SK-N-SH (cell line): ENCODE results near the gene APOF. TPM values are rescaled to one million over a fixed set of nuclear protein-coding genes. Genes with fewer than 3 reads are reported as not detected.
"Not testable (repeated sequence)": the region's sequence is repeated elsewhere in the genome, so short reads cannot be mapped to it uniquely, and the experiment has no call there.

Source experiments
- CTCF ChIA-PET: fragments of 300-600, 350-600 bp; formaldehyde crosslinking; extraction: SDS; loops from one replicate; lab custom pipeline; 2021; lab: Yijun Ruan, JAX
- POLR2A ChIA-PET: fragments of 350-600 bp; sonication (Branson Sonifier 250); formaldehyde crosslinking; extraction: SDS; loops from one replicate; lab custom pipeline; 2020; ENCODE audit warnings: antibody characterized with exemption, inconsistent platforms; lab: Yijun Ruan, JAX
- DNase-seq: peaks from one replicate; pipeline ENCODE4 v3.0.0; 2012
- H2AFZ ChIP-seq: fragments of 200-600 bp; sonication (generic); 2 replicates; pipeline ENCODE4 v1.8.1; 2016; ENCODE audit warnings: antibody characterized with exemption, mild to moderate bottlenecking, low read depth
- H3F3A ChIP-seq: fragments of 200-600 bp; sonication (generic); replicated peaks from 2 replicates; pipeline ENCODE3; 2016; ENCODE audit warnings: antibody characterized with exemption, mild to moderate bottlenecking; ENCODE audit not compliant: insufficient read depth
- H3K27ac ChIP-seq, 2 experiments: fragments of 200-500 bp in 1 of 2; fragments of 200-600 bp in 1 of 2; sonication (Bioruptor generic) in 1 of 2; sonication (generic), shearing (Covaris generic) in 1 of 2; 2 replicates each; pipeline versions ENCODE4 v1.5.1 to v1.6.1; 2014 to 2016; ENCODE audit warnings: low read depth in 2 of 2, inconsistent platforms in 1 of 2, low read length in 1 of 2, mild to moderate bottlenecking in 1 of 2, mixed read lengths in 1 of 2
- H3K27me3 ChIP-seq: fragments of 200-600 bp; sonication (generic), shearing (Covaris generic); 2 replicates; pipeline ENCODE4 v1.6.1; 2016; ENCODE audit warnings: mixed run types; ENCODE audit not compliant: insufficient read depth
- H3K36me3 ChIP-seq, 2 experiments: fragments of 200-500 bp in 1 of 2; fragments of 200-600 bp in 1 of 2; sonication (Bioruptor generic) in 1 of 2; sonication (generic) in 1 of 2; replicated peaks in 1 of 2; 2 replicates each; pipeline versions ENCODE3 to v1.5.1; 2014 to 2016; ENCODE audit warnings: low read length in 1 of 2, mild to moderate bottlenecking in 1 of 2; ENCODE audit not compliant: insufficient read depth in 2 of 2, control insufficient read depth in 1 of 2
- H3K4me1 ChIP-seq, 2 experiments: fragments of 200-500 bp in 1 of 2; fragments of 200-600 bp in 1 of 2; sonication (Bioruptor generic) in 1 of 2; sonication (generic), shearing (Covaris generic) in 1 of 2; 2 replicates each; pipeline versions ENCODE4 v1.5.1 to v1.6.1; 2014 to 2016; ENCODE audit warnings: low read depth in 1 of 2, low read length in 1 of 2, mixed run types in 1 of 2; ENCODE audit not compliant: insufficient read depth in 2 of 2, control insufficient read depth in 1 of 2
- H3K4me2 ChIP-seq: fragments of 200-600 bp; sonication (generic), shearing (Covaris generic); 2 replicates; pipeline ENCODE4 v1.6.1; 2017; ENCODE audit warnings: mixed run types
- H3K4me3 ChIP-seq, 2 experiments: fragments of 200-500 bp in 1 of 2; fragments of 200-600 bp in 1 of 2; sonication (Bioruptor generic) in 1 of 2; sonication (generic), shearing (Covaris generic) in 1 of 2; 2 replicates each; pipeline versions ENCODE4 v1.5.1 to v1.8.1; 2014 to 2016; ENCODE audit warnings: low read depth in 2 of 2, inconsistent platforms in 1 of 2, low read length in 1 of 2, mild to moderate bottlenecking in 1 of 2, mixed read lengths in 1 of 2, moderate library complexity in 1 of 2
- H3K79me2 ChIP-seq: fragments of 200-600 bp; sonication (generic); 2 replicates; pipeline ENCODE4 v1.8.1; 2017; ENCODE audit warnings: mild to moderate bottlenecking; ENCODE audit not compliant: insufficient read depth
- H3K9ac ChIP-seq: fragments of 200-600 bp; sonication (generic); 2 replicates; pipeline ENCODE4 v1.6.1; 2017; ENCODE audit warnings: mixed run types
- H3K9me2 ChIP-seq: fragments of 200-600 bp; sonication (generic); 2 replicates; pipeline ENCODE4 v1.6.1; 2017; ENCODE audit warnings: mixed run types
- H3K9me3 ChIP-seq: fragments of 200-600 bp; sonication (generic); 2 replicates; pipeline ENCODE4 v1.6.1; 2017; ENCODE audit warnings: mixed run types, mild to moderate bottlenecking, moderate library complexity
- H4K20me1 ChIP-seq: fragments of 200-600 bp; sonication (generic); 2 replicates; pipeline ENCODE4 v1.6.1; 2017; ENCODE audit warnings: mild to moderate bottlenecking, mixed run types; ENCODE audit not compliant: insufficient read depth
- CHD2 ChIP-seq: fragments of 150-350 bp; IDR thresholded peaks from 2 replicates; pipeline ENCODE4 v1.6.1; 2018; ENCODE audit warnings: low read length; ENCODE audit not compliant: partially characterized antibody
- ELF1 ChIP-seq: IDR thresholded peaks from 2 replicates; pipeline ENCODE4 v1.4.0; 2012
- EP300 ChIP-seq, 2 experiments: IDR thresholded peaks; 2 replicates each; pipeline versions ENCODE4 v1.4.0 to v1.6.1; 2012; ENCODE audit warnings: borderline replicate concordance in 1 of 2, low read depth in 1 of 2, low read length in 1 of 2
- FOXJ3 ChIP-seq: sonication (generic); formaldehyde crosslinking; IDR thresholded peaks from 2 replicates; pipeline ENCODE4 v1.5.1; 2020; ENCODE audit warnings: mild to moderate bottlenecking, missing genetic modification reagents
- FOXM1 ChIP-seq: IDR thresholded peaks from 2 replicates; pipeline ENCODE4 v1.4.0; 2012; ENCODE audit warnings: low read depth, mild to moderate bottlenecking
- GABPA ChIP-seq: IDR thresholded peaks from 2 replicates; pipeline ENCODE4 v1.4.0; 2012; ENCODE audit warnings: low read depth, mild to moderate bottlenecking
- GATA2 ChIP-seq: sonication (generic); formaldehyde crosslinking; IDR thresholded peaks from 2 replicates; pipeline ENCODE4 v1.5.0; 2020; ENCODE audit warnings: mild to moderate bottlenecking, missing genetic modification reagents
- JUND ChIP-seq: IDR thresholded peaks from 2 replicates; pipeline ENCODE4 v1.4.0; 2012
- MEF2A ChIP-seq: IDR thresholded peaks from 2 replicates; pipeline ENCODE4 v1.4.0; 2012; ENCODE audit warnings: low read depth, borderline replicate concordance
- NFIC ChIP-seq: IDR thresholded peaks from 2 replicates; pipeline ENCODE4 v1.4.0; 2012; ENCODE audit warnings: borderline replicate concordance
- POLR2AphosphoS5 ChIP-seq: IDR thresholded peaks from 2 replicates; pipeline ENCODE4 v1.6.1; 2012; ENCODE audit warnings: low read depth, low read length
- RAD21 ChIP-seq: IDR thresholded peaks from 2 replicates; pipeline ENCODE4 v1.6.1; 2012; ENCODE audit warnings: mild to moderate bottlenecking, low read length
- RCOR1 ChIP-seq: fragments of 150-350 bp; IDR thresholded peaks from 2 replicates; pipeline ENCODE4 v1.6.1; 2017; ENCODE audit warnings: antibody characterized with exemption, low read length
- RXRA ChIP-seq: IDR thresholded peaks from 2 replicates; pipeline ENCODE4 v1.4.0; 2012; ENCODE audit warnings: low read depth, mild to moderate bottlenecking, borderline replicate concordance
- SIN3A ChIP-seq: IDR thresholded peaks from 2 replicates; pipeline ENCODE4 v1.6.1; 2012; ENCODE audit warnings: low read depth, mild to moderate bottlenecking, low read length, moderate library complexity, borderline replicate concordance
- SMC3 ChIP-seq: IDR thresholded peaks from 2 replicates; pipeline ENCODE4 v1.6.1; 2012; ENCODE audit warnings: low read depth, low read length, improper control_type of control experiment
- TAF1 ChIP-seq: IDR thresholded peaks from 2 replicates; pipeline ENCODE4 v1.6.1; 2012; ENCODE audit warnings: low read depth, mild to moderate bottlenecking, low read length, moderate library complexity, borderline replicate concordance
- TEAD4 ChIP-seq: IDR thresholded peaks from 2 replicates; pipeline ENCODE4 v1.4.0; 2012; ENCODE audit warnings: mild to moderate bottlenecking, borderline replicate concordance; ENCODE audit not compliant: insufficient read depth
- WGBS: methylation state at CpG from one replicate; pipeline ENCODE4 v1.1.6; 2017; ENCODE audit warnings: low lambda C conversion rate; 5-methylcytosine and 5-hydroxymethylcytosine counted together
- polyA plus RNA-seq, 3 experiments: library from polyadenylated mRNA; depleted of rRNA; stranded (reverse); fragments of >200 nt; gene quantifications; 2 replicates each; pipeline ENCODE4 v1.2.3, GENCODE V29; 2012
- TF ChIP-seq, protein P1 (sequence below): IDR thresholded peaks from 2 replicates; pipeline ENCODE4; 2012
- TF ChIP-seq, protein P2 (sequence below): fragments of 150-350 bp; IDR thresholded peaks from 2 replicates; pipeline ENCODE4 v1.6.1; 2017; ENCODE audit warnings: antibody characterized with exemption, low read length, low read depth, borderline replicate concordance
- TF ChIP-seq, protein P3 (sequence below): IDR thresholded peaks from 2 replicates; pipeline ENCODE4 v1.4.0; 2012; ENCODE audit warnings: low read depth

Gene APOF
- polyA plus RNA-seq, 1 of the 3 experiments (the other 2 are of a cell fraction) = not detected

DNA sequence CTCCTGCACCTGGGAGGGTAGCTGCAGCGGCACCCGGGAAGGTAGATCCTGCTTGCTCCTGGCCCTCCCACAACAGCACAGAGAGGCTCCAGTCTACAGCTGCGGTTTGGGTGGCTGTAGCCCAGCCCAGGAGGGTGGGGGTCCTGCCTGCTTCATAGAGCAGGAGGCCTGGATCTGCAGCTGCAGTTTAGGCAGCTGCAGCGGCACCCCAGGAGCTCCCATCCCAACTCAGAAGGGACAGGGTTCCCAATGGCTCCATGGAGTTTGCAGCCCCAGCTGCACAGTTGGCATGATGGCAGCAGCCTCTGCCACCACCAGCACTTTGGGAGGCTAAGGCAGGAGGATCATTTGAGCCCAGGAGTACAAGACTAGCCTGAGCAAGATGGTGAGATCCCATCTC, 48.1 kb upstream of the APOF start:
- H3K79me2 ChIP-seq = no peaks in the 10 kb centered on the region
- ChIA-PET POLR2A (no interaction called here), CTCF (interaction anchor here (1.2 kb wide), 1 partner anchor 51 kb away, joined by 7 read pairs; the partner anchor contains the start of gene STAT2)
- peaks cover 0 to 6% of the 10 kb centered on the region in 2 experiments for H3K36me3 ChIP-seq
- H3K4me3 ChIP-seq = no peak overlapping the region
- H3K9ac ChIP-seq = no peak overlapping the region
- H3K27ac ChIP-seq = no peak overlapping the region
- no peaks in the 10 kb centered on the region for H3K9me3 ChIP-seq
- H3F3A ChIP-seq = no peaks in the 10 kb centered on the region
- no peaks in the 10 kb centered on the region for H4K20me1 ChIP-seq
- no CpG with 5 or more reads among the region's 4 CpGs for WGBS
- TF ChIP-seq ELF1 (no peak), SMC3 (no peak), NFIC (no peak), JUND (no peak), POLR2AphosphoS5 (no peak), MEF2A (no peak), SIN3A (no peak), RAD21 (no peak), TEAD4 (no peak), GABPA (no peak), RXRA (no peak), EP300 (IDR thresholded peaks at IDR 0.05; ENCODE audit: borderline replicate concordance in 1 of 2, low read depth in 1 of 2, low read length in 1 of 2) (no peak), CHD2 (no peak), FOXM1 (no peak), TAF1 (no peak), GATA2 (CRISPR knock-in tag) (no peak)
- TF ChIP-seq, protein P1, sequence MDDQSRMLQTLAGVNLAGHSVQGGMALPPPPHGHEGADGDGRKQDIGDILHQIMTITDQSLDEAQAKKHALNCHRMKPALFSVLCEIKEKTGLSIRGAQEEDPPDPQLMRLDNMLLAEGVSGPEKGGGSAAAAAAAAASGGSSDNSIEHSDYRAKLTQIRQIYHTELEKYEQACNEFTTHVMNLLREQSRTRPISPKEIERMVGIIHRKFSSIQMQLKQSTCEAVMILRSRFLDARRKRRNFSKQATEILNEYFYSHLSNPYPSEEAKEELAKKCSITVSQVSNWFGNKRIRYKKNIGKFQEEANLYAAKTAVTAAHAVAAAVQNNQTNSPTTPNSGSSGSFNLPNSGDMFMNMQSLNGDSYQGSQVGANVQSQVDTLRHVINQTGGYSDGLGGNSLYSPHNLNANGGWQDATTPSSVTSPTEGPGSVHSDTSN = no peak
- TF ChIP-seq, protein P2, sequence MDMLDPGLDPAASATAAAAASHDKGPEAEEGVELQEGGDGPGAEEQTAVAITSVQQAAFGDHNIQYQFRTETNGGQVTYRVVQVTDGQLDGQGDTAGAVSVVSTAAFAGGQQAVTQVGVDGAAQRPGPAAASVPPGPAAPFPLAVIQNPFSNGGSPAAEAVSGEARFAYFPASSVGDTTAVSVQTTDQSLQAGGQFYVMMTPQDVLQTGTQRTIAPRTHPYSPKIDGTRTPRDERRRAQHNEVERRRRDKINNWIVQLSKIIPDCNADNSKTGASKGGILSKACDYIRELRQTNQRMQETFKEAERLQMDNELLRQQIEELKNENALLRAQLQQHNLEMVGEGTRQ = no peak
- no peak for DNase-seq
- no peaks in the 10 kb centered on the region for H3K9me2 ChIP-seq
- H2AFZ ChIP-seq = no peak overlapping the region
- H3K4me1 ChIP-seq = no peaks in the 10 kb centered on the region; a peak in 1 of 4 replicates
- no peaks in the 10 kb centered on the region for H3K27me3 ChIP-seq
- H3K4me2 ChIP-seq = no peak overlapping the region

DNA sequence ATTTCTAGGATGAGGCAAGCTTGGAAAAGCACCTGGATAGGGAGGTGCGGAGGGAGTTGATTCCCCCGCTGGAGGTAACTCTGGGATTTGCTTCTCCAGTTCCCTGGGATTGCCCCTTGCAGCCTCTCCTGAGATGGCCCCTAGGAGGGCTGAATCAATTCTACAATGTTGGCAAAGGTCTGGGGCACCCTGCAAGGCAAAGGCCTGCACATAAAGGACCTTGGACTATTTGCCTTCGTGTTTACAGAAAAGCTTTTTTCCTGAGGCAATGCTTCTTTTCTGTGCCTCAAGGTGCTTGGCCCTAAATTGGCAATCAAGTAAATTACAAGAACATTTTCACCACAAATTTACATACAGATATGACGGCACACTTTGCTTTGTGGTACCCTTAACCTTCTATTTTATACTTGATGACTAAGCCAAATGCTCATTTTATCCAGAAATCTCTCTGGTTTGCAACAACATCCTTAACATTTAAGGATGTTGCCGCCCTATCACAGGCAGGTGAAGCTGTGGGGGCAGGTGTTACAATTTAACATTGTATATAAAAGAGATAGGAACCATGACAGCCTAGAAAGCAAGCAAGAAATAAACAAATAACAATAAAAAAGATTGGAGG, 46.3 kb upstream of the APOF start:
- Histone ChIP-seq H3K9ac (no peak overlapping the region), H3K9me2 (no peaks in the 10 kb centered on the region), H3K4me2 (no peak overlapping the region), H3K9me3 (no peaks in the 10 kb centered on the region), H4K20me1 (no peaks in the 10 kb centered on the region), H3K4me1 (no peaks in the 10 kb centered on the region; a peak in 1 of 4 replicates), H3K4me3 (no peak overlapping the region), H2AFZ (no peak overlapping the region), H3K36me3 (peaks cover 0 to 2% of the 10 kb centered on the region in 2 experiments), H3K27me3 (no peaks in the 10 kb centered on the region), H3K79me2 (no peaks in the 10 kb centered on the region), H3F3A (no peaks in the 10 kb centered on the region), H3K27ac (no peak overlapping the region)
- TF ChIP-seq RXRA (no peak), TEAD4 (no peak), EP300 (IDR thresholded peaks at IDR 0.05; ENCODE audit: borderline replicate concordance in 1 of 2, low read depth in 1 of 2, low read length in 1 of 2) (no peak), FOXJ3 (CRISPR knock-in tag) (no peak), RCOR1 (no peak), GATA2 (CRISPR knock-in tag) (no peak), ELF1 (no peak)
- TF ChIP-seq, protein P3, sequence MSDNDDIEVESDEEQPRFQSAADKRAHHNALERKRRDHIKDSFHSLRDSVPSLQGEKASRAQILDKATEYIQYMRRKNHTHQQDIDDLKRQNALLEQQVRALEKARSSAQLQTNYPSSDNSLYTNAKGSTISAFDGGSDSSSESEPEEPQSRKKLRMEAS = no peak
- DNase-seq = no peak
- ChIA-PET CTCF (no interaction called here), POLR2A (no interaction called here)
- WGBS = 81% methylated on average over 5 of the region's 5 CpGs

DNA sequence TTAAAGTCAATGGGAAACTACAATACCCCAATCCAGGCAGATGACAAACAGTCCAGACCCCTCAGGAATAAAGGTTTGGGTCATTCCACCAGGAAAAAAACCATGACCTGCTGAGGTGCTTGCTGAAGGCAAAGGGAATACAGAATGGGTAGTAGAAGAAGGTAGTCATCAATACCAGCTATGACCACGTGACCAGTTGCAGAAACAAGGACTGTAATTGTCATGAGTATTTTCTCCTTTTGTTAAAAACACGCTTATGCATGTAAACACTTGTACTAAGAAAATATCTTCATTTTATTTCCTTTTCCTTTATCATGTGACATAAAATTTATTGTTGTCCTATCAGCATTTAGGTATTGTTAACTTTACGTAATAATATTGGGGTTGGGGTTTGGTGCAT, 41.6 kb upstream of the APOF start:
- H3K9me2 ChIP-seq, DNase-seq, H3K27ac ChIP-seq, H3K9ac ChIP-seq, H3F3A ChIP-seq, H3K79me2 ChIP-seq, H2AFZ ChIP-seq, H3K4me1 ChIP-seq, CTCF ChIA-PET, H3K27me3 ChIP-seq, H3K4me2 ChIP-seq, H3K36me3 ChIP-seq, POLR2A ChIA-PET, H4K20me1 ChIP-seq, H3K4me3 ChIP-seq, H3K9me3 ChIP-seq: not testable (repeated sequence)
- 53% methylated on average over 3 of the region's 3 CpGs for WGBS
